Osteoblast (primary cell): Measurements from ENCODE around the gene RPL10A. TPM values are rescaled to one million over a fixed set of nuclear protein-coding genes. Genes with fewer than 3 reads are reported as not detected.

Experiments
- DNase-seq: peaks from one replicate; pipeline ENCODE4 v3.0.0; 2011; ENCODE audit warnings: low spot score, mixed read lengths; ENCODE audit not compliant: insufficient read length; ENCODE audit errors: missing footprints
- H2AFZ ChIP-seq: 2 replicates; pipeline ENCODE4 v1.6.0; 2011; ENCODE audit warnings: mild to moderate bottlenecking, low read length
- H3K27ac ChIP-seq: 2 replicates; pipeline ENCODE4 v1.5.1; 2011; ENCODE audit warnings: mild to moderate bottlenecking, low read depth, low read length, moderate library complexity
- H3K27me3 ChIP-seq: 2 replicates; pipeline ENCODE4 v1.6.0; 2012; ENCODE audit warnings: mild to moderate bottlenecking, control low read depth, inconsistent platforms, low read length, moderate library complexity; ENCODE audit not compliant: insufficient read depth
- H3K36me3 ChIP-seq: 2 replicates; pipeline ENCODE4 v1.5.1; 2011; ENCODE audit warnings: mild to moderate bottlenecking, low read length, control low read depth, moderate library complexity; ENCODE audit not compliant: insufficient read depth
- H3K4me1 ChIP-seq: 2 replicates; pipeline ENCODE4 v1.5.1; 2011; ENCODE audit warnings: mild to moderate bottlenecking, low read length, control low read depth, moderate library complexity; ENCODE audit not compliant: insufficient read depth
- H3K4me2 ChIP-seq: 2 replicates; pipeline ENCODE4 v1.6.0; 2011; ENCODE audit warnings: mild to moderate bottlenecking, low read length; ENCODE audit not compliant: insufficient read depth
- H3K4me3 ChIP-seq: fragments of 200-600 bp; sonication (generic); 3 replicates; pipeline ENCODE4 v1.5.1; 2012; ENCODE audit warnings: mild to moderate bottlenecking, low read length, inconsistent platforms; ENCODE audit not compliant: insufficient read depth
- H3K79me2 ChIP-seq: 2 replicates; pipeline ENCODE4 v1.6.0; 2012; ENCODE audit warnings: mild to moderate bottlenecking, low read length, control low read depth, inconsistent platforms; ENCODE audit not compliant: insufficient read depth
- H3K9me3 ChIP-seq: 2 replicates; pipeline ENCODE4 v1.5.1; 2011; ENCODE audit warnings: low read depth, low read length, control low read depth
- H4K20me1 ChIP-seq: 2 replicates; pipeline ENCODE4 v1.6.0; 2012; ENCODE audit warnings: mild to moderate bottlenecking, low read length, control low read depth; ENCODE audit not compliant: insufficient read depth
- total RNA-seq: library from RNA; depleted of rRNA; stranded (reverse); fragments of >200 nt; gene quantifications from 2 replicates; pipeline ENCODE4 v1.2.3, GENCODE V29; 2012
- TF ChIP-seq, protein P1 (sequence below): IDR thresholded peaks from 2 replicates; pipeline ENCODE4 v1.5.1; 2011; ENCODE audit warnings: mild to moderate bottlenecking, low read depth, low read length, moderate library complexity; ENCODE audit errors: extremely low read depth

RPL10A gene
- total RNA-seq, 1 donor = 1,373 TPM

DNA sequence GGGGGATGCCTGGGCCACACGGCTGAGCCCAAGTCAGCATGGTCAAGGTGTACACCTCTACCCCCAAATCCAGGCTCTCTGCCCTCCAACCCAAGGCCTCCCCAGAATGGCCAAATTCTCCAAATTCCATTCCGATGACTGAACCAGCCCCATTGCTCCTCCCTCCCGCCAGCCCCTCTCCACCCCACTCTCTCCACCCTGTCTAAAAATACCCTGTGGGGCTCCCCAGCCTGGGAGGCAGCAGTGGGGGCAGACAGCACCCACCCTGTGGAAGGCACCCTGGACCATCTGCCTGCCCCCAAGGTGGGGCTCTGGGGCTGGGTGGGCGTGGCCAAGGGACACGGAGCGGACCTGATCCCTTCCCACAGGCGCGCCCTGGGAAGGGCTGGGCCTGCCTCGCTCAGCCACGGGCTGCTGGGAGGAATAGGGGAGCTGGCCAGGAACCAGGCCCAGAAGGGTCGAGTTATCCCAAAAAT lies 17.2 kb downstream of the RPL10A start:
- no peak overlapping the region for H2AFZ ChIP-seq
- no peaks in the 10 kb centered on the region for H3K27me3 ChIP-seq
- peaks cover 55% of the 10 kb centered on the region for H3K79me2 ChIP-seq
- TF ChIP-seq, protein P1, sequence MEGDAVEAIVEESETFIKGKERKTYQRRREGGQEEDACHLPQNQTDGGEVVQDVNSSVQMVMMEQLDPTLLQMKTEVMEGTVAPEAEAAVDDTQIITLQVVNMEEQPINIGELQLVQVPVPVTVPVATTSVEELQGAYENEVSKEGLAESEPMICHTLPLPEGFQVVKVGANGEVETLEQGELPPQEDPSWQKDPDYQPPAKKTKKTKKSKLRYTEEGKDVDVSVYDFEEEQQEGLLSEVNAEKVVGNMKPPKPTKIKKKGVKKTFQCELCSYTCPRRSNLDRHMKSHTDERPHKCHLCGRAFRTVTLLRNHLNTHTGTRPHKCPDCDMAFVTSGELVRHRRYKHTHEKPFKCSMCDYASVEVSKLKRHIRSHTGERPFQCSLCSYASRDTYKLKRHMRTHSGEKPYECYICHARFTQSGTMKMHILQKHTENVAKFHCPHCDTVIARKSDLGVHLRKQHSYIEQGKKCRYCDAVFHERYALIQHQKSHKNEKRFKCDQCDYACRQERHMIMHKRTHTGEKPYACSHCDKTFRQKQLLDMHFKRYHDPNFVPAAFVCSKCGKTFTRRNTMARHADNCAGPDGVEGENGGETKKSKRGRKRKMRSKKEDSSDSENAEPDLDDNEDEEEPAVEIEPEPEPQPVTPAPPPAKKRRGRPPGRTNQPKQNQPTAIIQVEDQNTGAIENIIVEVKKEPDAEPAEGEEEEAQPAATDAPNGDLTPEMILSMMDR = no peak
- peaks cover 34% of the 10 kb centered on the region for H3K4me1 ChIP-seq
- H4K20me1 ChIP-seq = peaks cover 15% of the 10 kb centered on the region
- peak overlapping the region; percentile 53 for H3K4me2 ChIP-seq
- H3K4me3 ChIP-seq = peak overlapping the region; percentile 13
- H3K9me3 ChIP-seq = no peaks in the 10 kb centered on the region
- peak overlapping the region; percentile 63 for H3K27ac ChIP-seq
- H3K36me3 ChIP-seq = peaks cover 15% of the 10 kb centered on the region
- peak; percentile 96 for DNase-seq

DNA sequence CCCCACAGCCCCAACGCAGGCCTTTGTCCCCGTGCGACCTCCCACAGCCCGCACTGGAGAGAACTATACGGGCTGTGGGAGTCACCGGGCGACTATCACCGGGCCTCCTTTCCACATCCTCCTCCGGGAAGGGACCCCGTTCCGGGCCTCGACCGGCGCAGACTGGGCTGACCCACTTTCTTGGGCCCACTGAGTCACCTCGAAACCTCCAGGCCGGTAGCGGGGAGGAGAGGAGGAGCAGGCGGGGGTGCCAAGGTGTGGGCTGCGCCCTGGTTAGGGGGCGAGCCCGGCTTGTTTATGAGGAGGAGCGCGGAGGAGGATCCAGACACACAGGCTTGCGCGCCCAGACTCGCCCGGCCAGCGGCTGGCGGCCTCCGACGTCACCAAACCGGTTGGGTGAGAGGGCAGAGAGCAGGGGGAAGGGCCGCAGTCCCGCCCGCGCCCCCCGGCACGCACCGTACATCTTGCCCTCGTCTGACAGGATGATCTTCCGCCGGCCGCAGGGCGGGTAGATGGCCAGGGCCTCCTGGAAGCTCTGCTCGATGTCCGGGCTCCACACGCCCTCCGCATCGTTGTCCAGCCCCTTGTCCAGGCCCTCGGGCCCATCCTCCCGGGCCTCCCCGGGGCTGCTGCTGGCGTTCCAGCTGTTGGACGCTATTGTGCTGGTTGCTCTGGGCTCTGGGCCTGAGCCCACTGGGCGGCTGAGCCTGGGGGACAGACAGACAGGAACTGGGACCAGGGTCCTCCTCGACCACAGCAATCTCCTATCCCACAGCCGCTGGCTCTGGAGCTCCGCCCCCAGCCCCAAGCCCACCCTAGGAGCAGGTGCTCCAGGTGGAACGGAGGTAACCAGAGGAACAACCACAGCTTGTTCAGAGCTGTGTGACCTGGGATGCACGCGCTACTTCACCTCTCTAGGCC lies 18.1 kb downstream of the RPL10A start:
- no peaks in the 10 kb centered on the region for H3K9me3 ChIP-seq
- peaks cover 15% of the 10 kb centered on the region for H4K20me1 ChIP-seq
- H3K4me3 ChIP-seq = no peak overlapping the region
- DNase-seq = no peak
- H2AFZ ChIP-seq = no peak overlapping the region
- H3K27me3 ChIP-seq = no peaks in the 10 kb centered on the region
- TF ChIP-seq, protein P1 = no peak
- H3K27ac ChIP-seq = peak overlapping the region; percentile 63
- H3K4me2 ChIP-seq = no peak overlapping the region
- H3K4me1 ChIP-seq = peaks cover 34% of the 10 kb centered on the region
- H3K36me3 ChIP-seq = peaks cover 12% of the 10 kb centered on the region
- H3K79me2 ChIP-seq = peaks cover 63% of the 10 kb centered on the region

DNA sequence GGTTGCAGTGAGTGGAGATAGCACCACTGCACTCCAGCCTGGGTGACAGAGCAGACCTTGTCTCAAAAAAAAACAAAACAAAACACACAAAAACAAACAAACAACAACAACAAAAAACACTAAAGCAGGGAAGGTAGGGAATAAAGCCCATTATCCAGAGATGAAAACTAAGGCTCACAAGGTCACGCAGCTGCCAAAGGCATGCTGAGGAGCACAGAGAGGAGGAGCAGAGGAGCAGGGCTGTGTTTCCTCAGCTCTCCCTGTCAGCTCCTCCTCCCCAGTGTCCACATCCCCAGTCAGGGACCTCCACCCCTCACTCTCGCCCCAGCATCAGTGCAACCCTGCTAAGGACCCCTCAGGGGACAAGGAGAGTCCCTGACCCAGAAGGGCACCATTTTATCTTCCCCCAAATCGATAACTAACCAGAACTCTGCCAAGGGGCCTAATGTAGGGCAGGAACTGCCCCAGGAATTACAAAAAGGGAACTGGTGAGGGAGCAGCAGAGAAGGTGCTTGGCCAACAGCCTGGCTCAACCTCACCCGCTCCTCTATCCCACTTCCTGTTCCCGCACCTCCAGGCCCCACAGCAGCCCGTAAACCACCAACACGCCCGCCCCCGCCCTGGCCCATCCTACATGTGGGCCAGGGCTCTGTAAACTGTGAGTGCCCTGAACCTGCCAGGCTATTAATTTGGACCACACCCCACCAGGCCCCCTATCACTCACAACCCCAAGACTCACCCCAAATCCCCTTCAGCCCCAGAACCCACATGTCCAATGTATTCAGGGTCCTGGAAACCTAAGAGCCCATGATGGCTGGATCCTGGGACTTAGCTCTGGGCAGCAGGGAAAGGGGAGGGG lies 19.7 kb downstream of the RPL10A start:
- H3K79me2 ChIP-seq = peaks cover 78% of the 10 kb centered on the region
- peak overlapping the region; percentile 28 for H3K27ac ChIP-seq

More for the DNA sequence above, 19.7 kb downstream of the RPL10A start:
- Histone ChIP-seq H4K20me1 (peaks cover 18% of the 10 kb centered on the region), H3K4me1 (peaks cover 34% of the 10 kb centered on the region), H3K4me2 (no peak overlapping the region), H2AFZ (no peak overlapping the region), H3K4me3 (no peak overlapping the region), H3K27me3 (no peaks in the 10 kb centered on the region), H3K36me3 (peaks cover 2% of the 10 kb centered on the region), H3K9me3 (no peaks in the 10 kb centered on the region)
- TF ChIP-seq, protein P1 = no peak
- DNase-seq = peak; percentile 94
